Parathyroid adenoma (tissue), 2 donors: ENCODE results near the gene TULP4.

Source experiments
- H2AFZ ChIP-seq: fragments of 300-600 bp; sonication (generic); one replicate; pipeline ENCODE4 v1.7.0; 2017; ENCODE audit warnings: antibody characterized with exemption, mild to moderate bottlenecking
- H3K27ac ChIP-seq: fragments of 300-600 bp; sonication (generic); one replicate; pipeline ENCODE4 v1.7.0; 2017
- H3K27me3 ChIP-seq: fragments of 300-600 bp; sonication (generic); one replicate; pipeline ENCODE4 v1.7.0; 2017; ENCODE audit warnings: low read length; ENCODE audit not compliant: control insufficient read depth, insufficient read depth
- H3K36me3 ChIP-seq: fragments of 300-600 bp; sonication (generic); one replicate; pipeline ENCODE4 v1.7.0; 2017; ENCODE audit warnings: low read length; ENCODE audit not compliant: control insufficient read depth, insufficient read depth
- H3K4me1 ChIP-seq: fragments of 300-600 bp; sonication (generic); one replicate; pipeline ENCODE4 v1.7.0; 2017; ENCODE audit warnings: control low read depth
- H3K4me2 ChIP-seq: fragments of 300-600 bp; sonication (generic); one replicate; pipeline ENCODE4 v1.7.0; 2017; ENCODE audit warnings: low read length
- H3K4me3 ChIP-seq: fragments of 300-600 bp; sonication (generic); one replicate; pipeline ENCODE4 v1.7.0; 2017; ENCODE audit warnings: low read depth, low read length
- H3K79me2 ChIP-seq: fragments of 300-600 bp; sonication (generic); one replicate; pipeline ENCODE4 v1.7.0; 2017; ENCODE audit warnings: control low read depth
- H3K9ac ChIP-seq: fragments of 300-600 bp; sonication (generic); one replicate; pipeline ENCODE4 v1.7.0; 2017; ENCODE audit warnings: mild to moderate bottlenecking
- H3K9me3 ChIP-seq: fragments of 300-600 bp; sonication (generic); one replicate; pipeline ENCODE4 v1.7.0; 2017; ENCODE audit warnings: low read length; ENCODE audit not compliant: control insufficient read depth
- TF ChIP-seq, protein P1 (sequence below): fragments of 300-600 bp; sonication (generic); IDR thresholded peaks from one replicate; pipeline ENCODE4 v1.7.0; 2017; ENCODE audit warnings: antibody characterized with exemption, mild to moderate bottlenecking
- donor health status: primary hyperparathyroidism.

Gene TULP4

DNA sequence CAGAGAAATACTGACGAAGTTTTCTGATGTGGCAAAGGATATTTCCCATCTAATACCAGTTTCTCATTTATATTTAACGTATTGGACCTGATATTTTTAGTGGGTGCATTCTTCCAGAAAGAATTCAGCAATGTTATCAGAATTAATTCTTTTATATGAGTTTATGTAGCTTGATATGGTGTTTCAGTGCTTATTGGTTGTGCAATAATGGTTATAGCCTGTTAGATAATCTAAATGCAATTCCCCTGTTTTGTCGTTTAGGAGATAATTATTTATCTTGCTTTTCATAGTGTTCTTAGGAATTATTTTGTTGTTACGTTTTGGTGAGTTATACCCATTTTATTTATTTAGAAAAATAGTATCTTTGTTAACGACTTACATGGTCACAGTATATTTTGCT is 196.2 kb downstream of the TULP4 start:
- no peak overlapping the region for H2AFZ ChIP-seq
- TF ChIP-seq, protein P1, sequence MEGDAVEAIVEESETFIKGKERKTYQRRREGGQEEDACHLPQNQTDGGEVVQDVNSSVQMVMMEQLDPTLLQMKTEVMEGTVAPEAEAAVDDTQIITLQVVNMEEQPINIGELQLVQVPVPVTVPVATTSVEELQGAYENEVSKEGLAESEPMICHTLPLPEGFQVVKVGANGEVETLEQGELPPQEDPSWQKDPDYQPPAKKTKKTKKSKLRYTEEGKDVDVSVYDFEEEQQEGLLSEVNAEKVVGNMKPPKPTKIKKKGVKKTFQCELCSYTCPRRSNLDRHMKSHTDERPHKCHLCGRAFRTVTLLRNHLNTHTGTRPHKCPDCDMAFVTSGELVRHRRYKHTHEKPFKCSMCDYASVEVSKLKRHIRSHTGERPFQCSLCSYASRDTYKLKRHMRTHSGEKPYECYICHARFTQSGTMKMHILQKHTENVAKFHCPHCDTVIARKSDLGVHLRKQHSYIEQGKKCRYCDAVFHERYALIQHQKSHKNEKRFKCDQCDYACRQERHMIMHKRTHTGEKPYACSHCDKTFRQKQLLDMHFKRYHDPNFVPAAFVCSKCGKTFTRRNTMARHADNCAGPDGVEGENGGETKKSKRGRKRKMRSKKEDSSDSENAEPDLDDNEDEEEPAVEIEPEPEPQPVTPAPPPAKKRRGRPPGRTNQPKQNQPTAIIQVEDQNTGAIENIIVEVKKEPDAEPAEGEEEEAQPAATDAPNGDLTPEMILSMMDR, result no peak
- H3K9ac ChIP-seq, result no peak overlapping the region
- H3K27me3 ChIP-seq, result no peaks in the 10 kb centered on the region
- no peak overlapping the region for H3K4me2 ChIP-seq
- H3K36me3 ChIP-seq, result no peaks in the 10 kb centered on the region
- no peak overlapping the region for H3K27ac ChIP-seq
- H3K79me2 ChIP-seq, result no peaks in the 10 kb centered on the region
- H3K4me1 ChIP-seq, result no peaks in the 10 kb centered on the region
- H3K4me3 ChIP-seq, result no peak overlapping the region
- no peaks in the 10 kb centered on the region for H3K9me3 ChIP-seq

GRCh38 chr6:158509465-158509864 is 197.2 kb downstream of the TULP4 start:
- H2AFZ ChIP-seq, result no peak overlapping the region

GRCh38 chr6:158512809-158513208 is 200.5 kb downstream of the TULP4 start:
- Histone ChIP-seq H3K79me2 (no peaks in the 10 kb centered on the region), H3K4me3 (no peak overlapping the region), H3K4me1 (no peaks in the 10 kb centered on the region), H3K9ac (no peak overlapping the region), H3K27ac (no peak overlapping the region), H3K4me2 (no peak overlapping the region), H3K27me3 (no peaks in the 10 kb centered on the region), H3K9me3 (no peaks in the 10 kb centered on the region), H3K36me3 (no peaks in the 10 kb centered on the region), H2AFZ (no peak overlapping the region)
- TF ChIP-seq, protein P1, result no peak

More at GRCh38 chr6:158509465-158509864, 197.2 kb downstream of the TULP4 start:
- Histone ChIP-seq H3K9me3 (no peaks in the 10 kb centered on the region), H3K36me3 (no peaks in the 10 kb centered on the region), H3K27ac (no peak overlapping the region), H3K79me2 (no peaks in the 10 kb centered on the region), H3K9ac (no peak overlapping the region), H3K27me3 (no peaks in the 10 kb centered on the region), H3K4me2 (no peak overlapping the region), H3K4me3 (no peak overlapping the region), H3K4me1 (no peaks in the 10 kb centered on the region)
- TF ChIP-seq, protein P1, result no peak

GRCh38 chr6:158514176-158514575 is 201.9 kb downstream of the TULP4 start:
- no peaks in the 10 kb centered on the region for H3K4me1 ChIP-seq
- no peaks in the 10 kb centered on the region for H3K27me3 ChIP-seq
- no peaks in the 10 kb centered on the region for H3K9me3 ChIP-seq
- H3K27ac ChIP-seq, result no peak overlapping the region
- H2AFZ ChIP-seq, result no peak overlapping the region
- TF ChIP-seq, protein P1, result no peak
- no peak overlapping the region for H3K4me3 ChIP-seq
- no peaks in the 10 kb centered on the region for H3K79me2 ChIP-seq
- H3K36me3 ChIP-seq, result no peaks in the 10 kb centered on the region
- no peak overlapping the region for H3K9ac ChIP-seq
- no peak overlapping the region for H3K4me2 ChIP-seq

GRCh38 chr6:158514991-158515390 is 202.7 kb downstream of the TULP4 start:
- no peak overlapping the region for H3K4me3 ChIP-seq
- H3K4me2 ChIP-seq, result no peak overlapping the region
- H3K4me1 ChIP-seq, result no peaks in the 10 kb centered on the region
- TF ChIP-seq, protein P1, result no peak
- H3K79me2 ChIP-seq, result no peaks in the 10 kb centered on the region
- no peak overlapping the region for H3K9ac ChIP-seq
- H2AFZ ChIP-seq, result no peak overlapping the region
- no peaks in the 10 kb centered on the region for H3K36me3 ChIP-seq
- no peaks in the 10 kb centered on the region for H3K9me3 ChIP-seq
- no peak overlapping the region for H3K27ac ChIP-seq
- H3K27me3 ChIP-seq, result no peaks in the 10 kb centered on the region
